Ishikawa (cell line): Measurements from ENCODE around the gene CD248.

Experiments used
- CEBPB ChIP-seq: IDR thresholded peaks from 2 replicates; pipeline ENCODE4 v1.6.1; 2012
- CREB1 ChIP-seq: IDR thresholded peaks from 2 replicates; pipeline ENCODE4 v1.6.1; 2012; ENCODE audit warnings: low read depth
- EGR1 ChIP-seq: IDR thresholded peaks from 2 replicates; pipeline ENCODE4 v1.6.1; 2012
- EP300 ChIP-seq: IDR thresholded peaks from 2 replicates; pipeline ENCODE4 v1.6.1; 2012; ENCODE audit warnings: borderline replicate concordance
- FOXM1 ChIP-seq: IDR thresholded peaks from 2 replicates; pipeline ENCODE4 v1.6.1; 2012; ENCODE audit warnings: low read depth, borderline replicate concordance
- MAX ChIP-seq: IDR thresholded peaks from 2 replicates; pipeline ENCODE4 v1.6.1; 2012
- NFIC ChIP-seq: IDR thresholded peaks from 2 replicates; pipeline ENCODE4 v1.6.1; 2012
- RAD21 ChIP-seq: IDR thresholded peaks from 2 replicates; pipeline ENCODE4 v1.6.1; 2012; ENCODE audit warnings: low read depth
- REST ChIP-seq: IDR thresholded peaks from 2 replicates; pipeline ENCODE4 v1.6.1; 2012; ENCODE audit warnings: low read depth, mild to moderate bottlenecking
- TAF1 ChIP-seq: IDR thresholded peaks from 2 replicates; pipeline ENCODE4 v1.6.1; 2012; ENCODE audit warnings: low read depth, mild to moderate bottlenecking
- TCF12 ChIP-seq: IDR thresholded peaks from 2 replicates; pipeline ENCODE4 v1.6.1; 2012; ENCODE audit warnings: low read depth
- TEAD4 ChIP-seq: IDR thresholded peaks from 2 replicates; pipeline ENCODE4 v1.6.1; 2012
- YY1 ChIP-seq: IDR thresholded peaks from 2 replicates; pipeline ENCODE4 v1.6.1; 2012; ENCODE audit warnings: low read depth
- ZBTB7A ChIP-seq: IDR thresholded peaks from 2 replicates; pipeline ENCODE4 v1.6.1; 2012; ENCODE audit warnings: low read depth
- TF ChIP-seq, protein P1 (sequence below): IDR thresholded peaks from 2 replicates; pipeline ENCODE4 v1.6.1; 2012

The CD248 gene

GRCh38 chr11:66328302-66329144 lies 11.7 kb upstream of the CD248 start:
- peak; percentile 97 for TF ChIP-seq MAX
- TF ChIP-seq, protein P1, sequence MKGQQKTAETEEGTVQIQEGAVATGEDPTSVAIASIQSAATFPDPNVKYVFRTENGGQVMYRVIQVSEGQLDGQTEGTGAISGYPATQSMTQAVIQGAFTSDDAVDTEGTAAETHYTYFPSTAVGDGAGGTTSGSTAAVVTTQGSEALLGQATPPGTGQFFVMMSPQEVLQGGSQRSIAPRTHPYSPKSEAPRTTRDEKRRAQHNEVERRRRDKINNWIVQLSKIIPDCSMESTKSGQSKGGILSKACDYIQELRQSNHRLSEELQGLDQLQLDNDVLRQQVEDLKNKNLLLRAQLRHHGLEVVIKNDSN = peak; percentile 88
- no peak for TF ChIP-seq EP300
- peak; percentile 90 for TF ChIP-seq ZBTB7A
- no peak for TF ChIP-seq CREB1
- TF ChIP-seq TEAD4 = peak; percentile 94
- TF ChIP-seq RAD21 = peak; percentile 84

- no peak for TF ChIP-seq EP300
- no peak for TF ChIP-seq MAX
Measured at GRCh38 chr11:66328031-66328301, 11.1 kb upstream of the CD248 start.

GRCh38 chr11:66327171-66328030 lies 10.6 kb upstream of the CD248 start:
- TF ChIP-seq EP300 = no peak
- TF ChIP-seq TEAD4 = no peak
- no peak for TF ChIP-seq REST
- TF ChIP-seq EGR1 = no peak
- TF ChIP-seq, protein P1 = no peak
- TF ChIP-seq MAX = no peak
- TF ChIP-seq ZBTB7A = 0 out of 2 replicates have a peak, but pooled peaks have one; percentile 31
- no peak for TF ChIP-seq FOXM1

DNA sequence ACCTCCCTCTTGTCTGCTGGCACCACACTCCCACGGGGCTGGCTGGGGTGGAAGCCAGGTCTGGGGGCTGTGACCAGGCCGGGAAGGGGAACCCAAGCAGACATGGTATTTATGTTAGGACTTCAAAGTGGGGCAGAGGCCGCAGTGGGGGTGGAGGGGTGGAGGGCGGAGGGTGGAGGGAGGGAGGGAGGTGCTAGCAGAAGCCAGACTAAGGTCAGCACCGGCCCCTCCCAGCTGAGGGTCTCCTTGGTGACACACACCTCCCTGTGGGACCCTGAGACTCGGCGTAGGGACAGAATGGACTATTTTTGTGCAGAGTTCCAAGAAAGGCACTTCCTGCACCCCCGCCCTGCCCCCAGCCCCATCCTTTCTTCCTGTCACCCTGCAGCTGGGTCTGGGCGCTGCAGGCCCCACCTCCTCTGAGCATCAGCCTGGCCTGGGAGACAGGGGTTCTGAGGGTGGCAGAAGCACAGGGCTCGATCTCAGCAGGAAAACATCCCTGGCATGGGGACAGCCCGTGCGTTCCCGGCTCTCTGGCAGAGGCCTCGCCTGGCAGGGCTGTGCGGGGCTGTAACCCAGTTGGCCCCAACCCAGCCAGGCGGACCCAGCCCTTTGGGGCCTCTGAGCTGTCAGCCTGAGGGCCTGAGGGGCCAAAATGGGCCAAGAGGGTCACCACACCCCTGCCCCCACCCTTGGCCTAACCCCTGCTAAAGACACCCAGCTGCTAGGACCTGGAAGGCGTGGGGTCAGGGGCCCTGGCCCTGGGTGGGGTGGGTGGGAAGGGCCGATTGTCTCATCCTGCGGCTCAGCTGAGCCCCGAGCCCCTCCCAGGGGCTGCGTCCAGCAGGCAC lies 9.6 kb upstream of the CD248 start:
- TF ChIP-seq TAF1 (no peak), TEAD4 (no peak), YY1 (no peak), ZBTB7A (no peak), REST (no peak), RAD21 (no peak), EGR1 (no peak), TCF12 (no peak), MAX (no peak), NFIC (no peak), EP300 (no peak), CREB1 (no peak), CEBPB (no peak)

DNA sequence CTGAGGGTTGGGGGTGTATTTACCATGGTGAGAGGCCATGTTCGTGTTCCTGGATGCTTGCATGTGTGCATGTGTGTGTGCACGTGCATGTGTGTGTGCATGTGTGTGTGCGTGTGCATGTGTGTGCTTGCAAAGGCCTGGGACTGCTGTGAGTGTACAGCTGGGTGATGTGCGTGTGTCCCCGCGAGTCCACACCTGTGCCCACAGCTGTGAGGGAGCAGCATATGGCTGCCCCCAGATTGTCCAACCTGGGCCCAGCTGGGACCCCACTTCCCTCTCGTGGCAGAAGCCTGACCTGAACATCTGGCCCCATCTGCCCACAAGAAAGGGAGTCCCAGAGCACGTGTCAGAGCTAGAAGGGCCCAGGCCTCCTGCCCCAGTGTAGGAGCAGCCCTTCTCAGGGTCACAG lies 8.4 kb upstream of the CD248 start:
- TF ChIP-seq TEAD4 (no peak), REST (no peak), CEBPB (no peak), EP300 (no peak), TCF12 (no peak), CREB1 (no peak), RAD21 (no peak)
- TF ChIP-seq, protein P1 = no peak
